Left lobe of liver (tissue), 2 donors: ENCODE data around the gene TTLL8. TPM values are rescaled to one million over a fixed set of nuclear protein-coding genes. Genes with fewer than 3 reads are reported as not detected.

ENCODE experiments used
- ATAC-seq: fragments of 200-7000 bp; cut with Tn5 transposase; one replicate; pipeline ENCODE4 v1.9.1; 2020; ENCODE audit warnings: mild to moderate bottlenecking, moderate library complexity
- DNase-seq: peaks from one replicate; pipeline ENCODE4 v3.0.0-alpha.2; 2020; ENCODE audit warnings: low spot score
- total RNA-seq: library from RNA; stranded (reverse); gene quantifications from one replicate; pipeline ENCODE4 v1.2.1, GENCODE V29; 2021
- donor health status: DM: no; HTN: no; CAD: no; lungs with moderate emphysema.
- donor health status: DM: no; HTN: yes; CAD: no.

Gene TTLL8
- total RNA-seq, 1 donor from 2014 or later: not detected

- ATAC-seq (no peak), DNase-seq (no peak)
These were observed 35.8 kb downstream of the TTLL8 start for GRCh38 chr22:50022171-50022819.

GRCh38 chr22:50020606-50021005, 37.5 kb downstream of the TTLL8 start:
- ATAC-seq: no peak
- DNase-seq: no peak

GRCh38 chr22:50019316-50019715, 38.8 kb downstream of the TTLL8 start:
- no peak for ATAC-seq
- no peak for DNase-seq

- ATAC-seq: no peak
- DNase-seq: no peak
These were observed 39.4 kb downstream of the TTLL8 start for GRCh38 chr22:50018608-50019285.

GRCh38 chr22:50017701-50018224, 40.3 kb downstream of the TTLL8 start:
- DNase-seq (no peak), ATAC-seq (no peak)

- DNase-seq (no peak), ATAC-seq (no peak)
These were observed 41.0 kb downstream of the TTLL8 start for GRCh38 chr22:50016988-50017700.

- ATAC-seq (no peak), DNase-seq (no peak)
These were observed 41.6 kb downstream of the TTLL8 start for GRCh38 chr22:50016308-50016987.

- ATAC-seq (no peak), DNase-seq (no peak)
These were observed 42.4 kb downstream of the TTLL8 start for GRCh38 chr22:50015451-50016307.

- DNase-seq (no peak), ATAC-seq (no peak)
These were observed 43.3 kb downstream of the TTLL8 start for GRCh38 chr22:50014655-50015401.

- ATAC-seq: no peak
- DNase-seq: no peak
These were observed 44.0 kb downstream of the TTLL8 start for GRCh38 chr22:50014053-50014501.

- ATAC-seq (peak; percentile 54), DNase-seq (no peak)
These were observed 45.6 kb downstream of the TTLL8 start, which contains the start of gene IL17REL for GRCh38 chr22:50012211-50013181. Gene IL17REL (minus strand): TSS chr22:50012765. CDS start chr22:50012646, 119 bp downstream.

GRCh38 chr22:50011447-50012210, 46.5 kb downstream of the TTLL8 start:
- no peak for ATAC-seq
- DNase-seq: no peak

GRCh38 chr22:50010676-50011446, 47.2 kb downstream of the TTLL8 start:
- no peak for ATAC-seq

GRCh38 chr22:50009765-50010675, 48.1 kb downstream of the TTLL8 start:
- ATAC-seq: no peak
- DNase-seq: no peak

More at GRCh38 chr22:50010676-50011446, 47.2 kb downstream of the TTLL8 start:
- DNase-seq: no peak

- ATAC-seq: no peak
These were observed 48.8 kb downstream of the TTLL8 start for GRCh38 chr22:50009251-50009650.

More at GRCh38 chr22:50009251-50009650, 48.8 kb downstream of the TTLL8 start:
- DNase-seq: no peak
